HCT116 (cell line): ENCODE data around the gene TIAM2. TPM values are rescaled to one million over a fixed set of nuclear protein-coding genes. Genes with fewer than 3 reads are reported as not detected.

Source experiments
- ATAC-seq: fragments of 200-7000 bp; cut with Tn5 transposase; 2 replicates; pipeline ENCODE4 v1.9.1; 2020; ENCODE audit warnings: mild to moderate bottlenecking, moderate library complexity
- BruUV-seq: library from RNA; stranded (reverse); fragments of 400-500 nt; replicated peaks from 2 replicates; lab custom pipeline; 2021; lab: Mats Ljungman, UMichigan
- CTCF ChIA-PET: fragments of 300-600 bp; sonication (Branson Sonifier 250); formaldehyde crosslinking; loops from one replicate; lab custom pipeline; 2021; ENCODE audit warnings: antibody characterized with exemption; lab: Charles Lee
- POLR2A ChIA-PET: fragments of 300-600, 350-600 bp; sonication (Branson Sonifier 250); formaldehyde crosslinking; loops from one replicate; lab custom pipeline; 2021; ENCODE audit warnings: antibody characterized with exemption; lab: Charles Lee
- RAD21 ChIA-PET, 2 experiments: fragments of 300-600 bp; sonication (Branson Sonifier 250); formaldehyde crosslinking; loops; one replicate each; lab custom pipeline; 2023; ENCODE audit warnings: low total read pairs in 2 of 2; ENCODE audit not compliant: uncharacterized antibody in 2 of 2, unreplicated experiment in 2 of 2, low non-redundant PET in 1 of 2; lab: Charles Lee
- DNase-seq: peaks from one replicate; pipeline ENCODE4 v3.0.0-alpha.2; 2010; ENCODE audit warnings: low read depth, low spot score
- H2AFZ ChIP-seq: fragments of 200-600 bp; shearing (Covaris generic), sonication (generic); 2 replicates; pipeline ENCODE4 v1.6.1; 2017; ENCODE audit warnings: low read depth, mixed run types, mixed read lengths, antibody characterized with exemption, low read length; ENCODE audit not compliant: poor library complexity, severe bottlenecking
- H3K27ac ChIP-seq: 2 replicates; pipeline ENCODE4 v1.5.1; 2012; ENCODE audit warnings: low read depth, low read length
- H3K27me3 ChIP-seq: fragments of 200-600 bp; sonication (generic); 2 replicates; pipeline ENCODE4 v1.6.1; 2016; ENCODE audit warnings: mixed run types, low read length, mixed read lengths; ENCODE audit not compliant: insufficient read depth
- H3K36me3 ChIP-seq, 2 experiments: fragments of 200-500 bp in 1 of 2; fragments of 200-600 bp in 1 of 2; sonication (Bioruptor generic) in 1 of 2; sonication (generic) in 1 of 2; 2 replicates each; pipeline versions ENCODE4 v1.5.1 to v1.6.1; 2014 to 2016; ENCODE audit warnings: low read length in 2 of 2, inconsistent platforms in 1 of 2, mixed read lengths in 1 of 2, mixed run types in 1 of 2; ENCODE audit not compliant: insufficient read depth in 2 of 2, control insufficient read depth in 1 of 2
- H3K4me1 ChIP-seq, 2 experiments: fragments of 200-600 bp in 1 of 2; sonication (generic) in 1 of 2; 2 replicates each; pipeline versions ENCODE4 v1.5.1 to v1.6.1; 2012 to 2017; ENCODE audit warnings: low read length in 2 of 2, inconsistent platforms in 1 of 2, mild to moderate bottlenecking in 1 of 2, mixed read lengths in 1 of 2, mixed run types in 1 of 2, moderate library complexity in 1 of 2; ENCODE audit not compliant: insufficient read depth in 2 of 2, control insufficient read depth in 1 of 2
- H3K4me2 ChIP-seq: fragments of 200-600 bp; sonication (generic); 2 replicates; pipeline ENCODE4 v1.6.1; 2017; ENCODE audit warnings: mixed run types, low read length, mixed read lengths
- H3K4me3 ChIP-seq, 2 experiments: fragments of 200-600 bp in 1 of 2; sonication (generic) in 1 of 2; replicated peaks in 1 of 2; 2 replicates each; pipeline ENCODE4 v1.5.1; 2011 to 2016; ENCODE audit warnings: low read length in 2 of 2, control low read depth in 1 of 2, low read depth in 1 of 2, mild to moderate bottlenecking in 1 of 2, mixed read lengths in 1 of 2, mixed run types in 1 of 2
- H3K79me2 ChIP-seq: fragments of 200-600 bp; sonication (generic); 2 replicates; pipeline ENCODE4 v1.6.1; 2017; ENCODE audit warnings: mild to moderate bottlenecking, mixed run types, low read length, moderate library complexity, mixed read lengths; ENCODE audit not compliant: insufficient read depth
- H3K9ac ChIP-seq: fragments of 200-600 bp; sonication (generic); 2 replicates; pipeline ENCODE4 v1.6.1; 2016; ENCODE audit warnings: low read length, mixed read lengths
- H3K9me2 ChIP-seq: fragments of 200-600 bp; sonication (generic), shearing (Covaris generic); 2 replicates; pipeline ENCODE4 v1.6.1; 2017; ENCODE audit warnings: mixed run types, mild to moderate bottlenecking, moderate library complexity; ENCODE audit not compliant: insufficient read depth
- H3K9me3 ChIP-seq, 2 experiments: fragments of 200-500 bp in 1 of 2; fragments of 200-600 bp in 1 of 2; sonication (Bioruptor generic) in 1 of 2; sonication (generic) in 1 of 2; 2 replicates each; pipeline ENCODE4 v1.6.1; 2014 to 2017; ENCODE audit warnings: low read length in 2 of 2, mixed read lengths in 2 of 2, inconsistent platforms in 1 of 2, low read depth in 1 of 2, mild to moderate bottlenecking in 1 of 2, mixed run types in 1 of 2, moderate library complexity in 1 of 2; ENCODE audit not compliant: control insufficient read depth in 1 of 2, insufficient read depth in 1 of 2
- H4K20me1 ChIP-seq: fragments of 200-600 bp; sonication (generic), shearing (Covaris generic); 2 replicates; pipeline ENCODE4 v1.6.1; 2017; ENCODE audit warnings: mixed run types, mild to moderate bottlenecking, moderate library complexity; ENCODE audit not compliant: insufficient read depth
- ATF3 ChIP-seq: IDR thresholded peaks from 2 replicates; pipeline ENCODE4 v1.6.1; 2012
- CBX3 ChIP-seq: IDR thresholded peaks from 2 replicates; pipeline ENCODE4 v1.6.1; 2012; ENCODE audit warnings: low read depth
- CEBPB ChIP-seq: IDR thresholded peaks from 2 replicates; pipeline ENCODE4 v1.6.1; 2012; ENCODE audit warnings: low read depth
- CTCF ChIP-seq, 3 experiments: fragments of 200-600 bp in 1 of 3; sonication (generic) in 1 of 3; IDR thresholded peaks in 2 of 3; conservative IDR thresholded peaks in 1 of 3; 2 replicates each; pipeline ENCODE4 v1.5.1; 2012 to 2017; ENCODE audit warnings: low read depth in 2 of 3, low read length in 2 of 3, antibody characterized with exemption in 1 of 3, borderline replicate concordance in 1 of 3, control low read depth in 1 of 3, mild to moderate bottlenecking in 1 of 3, mixed read lengths in 1 of 3, mixed run types in 1 of 3, moderate library complexity in 1 of 3; ENCODE audit not compliant: insufficient read depth in 1 of 3
- EGR1 ChIP-seq: IDR thresholded peaks from 2 replicates; pipeline ENCODE4 v1.6.1; 2012; ENCODE audit warnings: low read depth
- ELF1 ChIP-seq: IDR thresholded peaks from 2 replicates; pipeline ENCODE4 v1.6.1; 2012; ENCODE audit warnings: low read depth, borderline replicate concordance
- EZH2 ChIP-seq: fragments of 200-600 bp; sonication (generic); IDR thresholded peaks from 2 replicates; pipeline ENCODE4 v1.6.1; 2017; ENCODE audit warnings: antibody characterized with exemption, mixed run types
- EZH2phosphoT487 ChIP-seq: fragments of 200-600 bp; IDR thresholded peaks from 2 replicates; pipeline ENCODE4 v1.6.1; 2018; ENCODE audit warnings: antibody characterized with exemption, borderline replicate concordance
- FOSL1 ChIP-seq: IDR thresholded peaks from 2 replicates; pipeline ENCODE4 v1.6.1; 2012; ENCODE audit warnings: low read depth
- POLR2A ChIP-seq: IDR thresholded peaks from 2 replicates; pipeline ENCODE4 v1.7.0; 2011; ENCODE audit warnings: borderline replicate concordance; ENCODE audit not compliant: insufficient read depth, insufficient read length; ENCODE audit errors: extremely low read depth
- RAD21 ChIP-seq: IDR thresholded peaks from 2 replicates; pipeline ENCODE4 v1.6.1; 2012; ENCODE audit warnings: low read depth, mild to moderate bottlenecking
- REST ChIP-seq: IDR thresholded peaks from 2 replicates; pipeline ENCODE4 v1.6.1; 2012; ENCODE audit warnings: low read depth
- SIN3A ChIP-seq: IDR thresholded peaks from 2 replicates; pipeline ENCODE4 v1.6.1; 2012; ENCODE audit warnings: low read depth
- SP1 ChIP-seq: IDR thresholded peaks from 2 replicates; pipeline ENCODE4 v1.6.1; 2012; ENCODE audit warnings: low read depth
- TCF7L2 ChIP-seq: IDR thresholded peaks from 2 replicates; pipeline ENCODE4 v1.7.0; 2011; ENCODE audit warnings: borderline replicate concordance, inconsistent platforms; ENCODE audit not compliant: insufficient read depth, insufficient read length; ENCODE audit errors: extremely low read depth
- YY1 ChIP-seq: IDR thresholded peaks from 2 replicates; pipeline ENCODE4 v1.6.1; 2011; ENCODE audit warnings: low read length, low read depth, moderate library complexity, mild to moderate bottlenecking; ENCODE audit not compliant: insufficient replicate concordance; ENCODE audit errors: extremely low read depth
- ZBTB33 ChIP-seq: IDR thresholded peaks from 2 replicates; pipeline ENCODE4 v1.6.1; 2011; ENCODE audit warnings: mild to moderate bottlenecking, low read length, moderate library complexity; ENCODE audit not compliant: insufficient replicate concordance; ENCODE audit errors: extremely low read depth
- ZFX ChIP-seq: fragments of 450-650 bp; IDR thresholded peaks from 2 replicates; pipeline ENCODE4 v1.6.1; 2017
- ZNF274 ChIP-seq: fragments of 200-500 bp; sonication (Bioruptor generic); IDR thresholded peaks from 2 replicates; pipeline ENCODE4 v1.6.1; 2014; ENCODE audit warnings: mild to moderate bottlenecking, low read depth, low read length, inconsistent platforms
- intact Hi-C: fragments of 100-400 bp; cut with micrococcal nuclease; formaldehyde crosslinking; loops from 2 replicates; pipeline ENCODE4 v1.10.0; 2022
- total RNA-seq: library from RNA; stranded (reverse); gene quantifications from one replicate; pipeline ENCODE4 v1.2.1, GENCODE V29; 2021; ENCODE audit not compliant: unreplicated experiment

The TIAM2 gene
- total RNA-seq, 1 experiment from 2014 or later, result 9.4 TPM

GRCh38 chr6:155079985-155080452 lies 84.9 kb downstream of the TIAM2 start:
- H3K27me3 ChIP-seq, result no peaks in the 10 kb centered on the region
- ATAC-seq (no peak), DNase-seq (no peak)
- no peak overlapping the region for H2AFZ ChIP-seq
- H3K4me3 ChIP-seq, result no peak overlapping the region
- TF ChIP-seq ELF1 (no peak), RAD21 (no peak), CTCF (IDR thresholded peaks at IDR 0.05 in 2 of 3, conservative IDR thresholded peaks at IDR 0.05 in 1 of 3; ENCODE audit: borderline replicate concordance in 1 of 3, insufficient read depth in 1 of 3, low read depth in 2 of 3, low read length in 2 of 3) (no peak), EZH2phosphoT487 (no peak), ZFX (no peak), FOSL1 (no peak), CEBPB (no peak), ATF3 (no peak), POLR2A (no peak), EGR1 (no peak), ZBTB33 (no peak), EZH2 (no peak), CBX3 (no peak), YY1 (no peak), TCF7L2 (no peak), SP1 (no peak), SIN3A (no peak), REST (no peak), ZNF274 (no peak)
- ChIA-PET CTCF (no interaction called here), RAD21 (no interaction called here), POLR2A (no interaction called here)
- no peaks in the 10 kb centered on the region for H3K9me2 ChIP-seq
- H3K79me2 ChIP-seq, result no peaks in the 10 kb centered on the region
- H4K20me1 ChIP-seq, result no peaks in the 10 kb centered on the region
- H3K36me3 ChIP-seq, result no peaks in the 10 kb centered on the region
- peaks cover 0 to 3% of the 10 kb centered on the region in 2 experiments; a peak in 1 of 4 replicates for H3K4me1 ChIP-seq
- no peak overlapping the region for H3K9ac ChIP-seq
- intact Hi-C loops, result no loop called here
- no peak overlapping the region for H3K27ac ChIP-seq
- H3K9me3 ChIP-seq, result no peaks in the 10 kb centered on the region
- no peak overlapping the region for H3K4me2 ChIP-seq
- BruUV-seq, result no TSS peak
